Urinary bladder (tissue), 4 donors: Measurements from ENCODE around the gene BCL2L1. TPM values are rescaled to one million over a fixed set of nuclear protein-coding genes. Genes with fewer than 3 reads are reported as not detected.

Source experiments
- DNase-seq: peaks from one replicate; pipeline ENCODE4 v3.0.0-alpha.2; 2015; ENCODE audit errors: extremely low spot score
- H3K27ac ChIP-seq: one replicate; pipeline ENCODE4 v1.5.1; 2013; ENCODE audit warnings: low read depth, mild to moderate bottlenecking, moderate library complexity
- H3K36me3 ChIP-seq: one replicate; pipeline ENCODE4 v1.6.1; 2013; ENCODE audit warnings: mild to moderate bottlenecking, moderate library complexity; ENCODE audit not compliant: insufficient read depth
- H3K4me1 ChIP-seq: one replicate; pipeline ENCODE4 v1.6.1; 2013; ENCODE audit warnings: mild to moderate bottlenecking, moderate library complexity; ENCODE audit not compliant: insufficient read depth
- H3K4me3 ChIP-seq: one replicate; pipeline ENCODE4 v1.5.1; 2013; ENCODE audit warnings: low read depth, low read length
- WGBS: extraction: QIAGEN DNeasy Blood & Tissue Kit; methylation state at CpG from one replicate; pipeline ENCODE4 v1.1.7; 2013; 5-methylcytosine and 5-hydroxymethylcytosine counted together
- polyA plus RNA-seq: library from polyadenylated mRNA; stranded (reverse); fragments of 200-250 nt; gene quantifications from one replicate; pipeline ENCODE4 v1.2.3, GENCODE V29; 2013
- total RNA-seq: library from RNA; depleted of rRNA; stranded (reverse); fragments of >200 nt; gene quantifications from one replicate; pipeline ENCODE4 v1.2.3, GENCODE V29; 2014
- donor health status: healthy with polysubstance abuse.
- donor health status: healthy.

BCL2L1 gene
- total and polyA plus RNA-seq, 2 donors = 24.2 to 61.3 TPM

GRCh38 chr20:31684153-31685015, 38.3 kb downstream of the BCL2L1 start:
- WGBS = 85% methylated on average over 11 of the region's 11 CpGs
- Histone ChIP-seq H3K4me3 (no peak overlapping the region), H3K27ac (no peak overlapping the region), H3K4me1 (no peaks in the 10 kb centered on the region), H3K36me3 (no peaks in the 10 kb centered on the region)
- DNase-seq = no peak

- Histone ChIP-seq H3K4me3 (no peak overlapping the region), H3K36me3 (no peaks in the 10 kb centered on the region), H3K4me1 (no peaks in the 10 kb centered on the region), H3K27ac (no peak overlapping the region)
- WGBS = 77% methylated on average over 2 of the region's 2 CpGs
- no peak for DNase-seq
Measured at GRCh38 chr20:31682927-31683326, 39.7 kb downstream of the BCL2L1 start.

GRCh38 chr20:31682352-31682751, 40.3 kb downstream of the BCL2L1 start:
- Histone ChIP-seq H3K36me3 (no peaks in the 10 kb centered on the region), H3K27ac (no peak overlapping the region), H3K4me3 (no peak overlapping the region), H3K4me1 (no peaks in the 10 kb centered on the region)
- WGBS = 96% methylated on average over 3 of the region's 3 CpGs
- no peak for DNase-seq

GRCh38 chr20:31681769-31682168, 40.9 kb downstream of the BCL2L1 start:
- no peak overlapping the region for H3K4me3 ChIP-seq
- H3K27ac ChIP-seq = no peak overlapping the region
- WGBS = 90% methylated on average over 3 of the region's 3 CpGs
- no peak for DNase-seq
- no peaks in the 10 kb centered on the region for H3K4me1 ChIP-seq
- H3K36me3 ChIP-seq = no peaks in the 10 kb centered on the region

- H3K27ac ChIP-seq = no peak overlapping the region
- H3K36me3 ChIP-seq = no peaks in the 10 kb centered on the region
- 92% methylated on average over 7 of the region's 7 CpGs for WGBS
- no peak overlapping the region for H3K4me3 ChIP-seq
- no peak for DNase-seq
- H3K4me1 ChIP-seq = no peaks in the 10 kb centered on the region
Measured at GRCh38 chr20:31681128-31681727, 41.4 kb downstream of the BCL2L1 start.

- no peaks in the 10 kb centered on the region for H3K36me3 ChIP-seq
- H3K4me1 ChIP-seq = no peaks in the 10 kb centered on the region
- DNase-seq = no peak
- no peak overlapping the region for H3K27ac ChIP-seq
- H3K4me3 ChIP-seq = no peak overlapping the region
- WGBS = 86% methylated on average over 7 of the region's 7 CpGs
Measured at GRCh38 chr20:31680286-31681127, 42.2 kb downstream of the BCL2L1 start.

GRCh38 chr20:31679357-31680285, 43.0 kb downstream of the BCL2L1 start:
- WGBS = 88% methylated on average over 9 of the region's 9 CpGs
- H3K4me1 ChIP-seq = no peaks in the 10 kb centered on the region
- no peak overlapping the region for H3K27ac ChIP-seq
- no peaks in the 10 kb centered on the region for H3K36me3 ChIP-seq
- no peak for DNase-seq
- H3K4me3 ChIP-seq = no peak overlapping the region

- Histone ChIP-seq H3K27ac (no peak overlapping the region), H3K36me3 (no peaks in the 10 kb centered on the region)
- no peak for DNase-seq
Measured at GRCh38 chr20:31678389-31679356, 44.0 kb downstream of the BCL2L1 start.

GRCh38 chr20:31677553-31678260, 45.0 kb downstream of the BCL2L1 start:
- H3K4me1 ChIP-seq = peaks cover under 1% of the 10 kb centered on the region
- DNase-seq = no peak
- WGBS = 93% methylated on average over 2 of the region's 2 CpGs
- H3K4me3 ChIP-seq = no peak overlapping the region
- no peak overlapping the region for H3K27ac ChIP-seq
- H3K36me3 ChIP-seq = no peaks in the 10 kb centered on the region

More at GRCh38 chr20:31678389-31679356, 44.0 kb downstream of the BCL2L1 start:
- Histone ChIP-seq H3K4me3 (no peak overlapping the region), H3K4me1 (no peaks in the 10 kb centered on the region)
- 75% methylated on average over 9 of the region's 9 CpGs for WGBS

- Histone ChIP-seq H3K4me3 (no peak overlapping the region), H3K27ac (no peak overlapping the region), H3K4me1 (peaks cover 2% of the 10 kb centered on the region), H3K36me3 (no peaks in the 10 kb centered on the region)
- no peak for DNase-seq
- 90% methylated on average over 7 of the region's 7 CpGs for WGBS
Measured at GRCh38 chr20:31676609-31676989, 46.1 kb downstream of the BCL2L1 start.

GRCh38 chr20:31675828-31676608, 46.6 kb downstream of the BCL2L1 start:
- no peak for DNase-seq
- Histone ChIP-seq H3K27ac (no peak overlapping the region), H3K4me3 (no peak overlapping the region), H3K36me3 (no peaks in the 10 kb centered on the region), H3K4me1 (peaks cover 2% of the 10 kb centered on the region)
- WGBS = 57% methylated on average over 11 of the region's 11 CpGs
